ENCODE measurements around the gene FCRL6.

FCRL6 gene

GRCh38 chr1:159799446-159799985 lies 2.6 kb upstream of the FCRL6 start:
- no peak overlapping the region for H3K27ac ChIP-seq (ENCODE audit: low read depth, low read length)
- H2AFZ ChIP-seq (ENCODE audit: low read depth, low read length, severe bottlenecking) = no peak overlapping the region
- no peaks in the 10 kb centered on the region for H3K9me3 ChIP-seq (ENCODE audit: insufficient read depth, low read length)
- H3K4me2 ChIP-seq (ENCODE audit: low read depth, low read length, poor library complexity, severe bottlenecking) = no peak overlapping the region
- no peaks in the 10 kb centered on the region for H3K79me2 ChIP-seq (ENCODE audit: insufficient read depth, low read length)
- H3F3A ChIP-seq (ENCODE audit: insufficient read depth) = no peaks in the 10 kb centered on the region
- H3K9me2 ChIP-seq (replicated peaks; ENCODE audit: insufficient read depth, low read length) = no peaks in the 10 kb centered on the region
- H3K27me3 ChIP-seq (ENCODE audit: low read length) = no peaks in the 10 kb centered on the region
- TF ChIP-seq CTCF (IDR thresholded peaks at IDR 0.05; ENCODE audit: insufficient read depth, low read length, poor library complexity, severe bottlenecking) (no peak), EZH2phosphoT487 (conservative IDR thresholded peaks at IDR 0.05; ENCODE audit: low read length) (no peak)
- no peaks in the 10 kb centered on the region for H3K36me3 ChIP-seq (ENCODE audit: low read length)
- no peaks in the 10 kb centered on the region for H4K20me1 ChIP-seq (ENCODE audit: low read depth, low read length)
- no peak overlapping the region for H3K9ac ChIP-seq (ENCODE audit: low read length)
- no peak overlapping the region for H3K4me3 ChIP-seq (ENCODE audit: insufficient read depth, low read length, poor library complexity, severe bottlenecking)

GRCh38 chr1:159800177-159800930 lies 1.8 kb upstream of the FCRL6 start:
- H3K27me3 ChIP-seq (ENCODE audit: low read length) = no peaks in the 10 kb centered on the region
- H3K36me3 ChIP-seq (ENCODE audit: low read length) = no peaks in the 10 kb centered on the region
- no peak overlapping the region for H3K27ac ChIP-seq (ENCODE audit: low read depth, low read length)
- no peak overlapping the region for H3K4me3 ChIP-seq (ENCODE audit: insufficient read depth, low read length, poor library complexity, severe bottlenecking)
- H4K20me1 ChIP-seq (ENCODE audit: low read depth, low read length) = no peaks in the 10 kb centered on the region
- TF ChIP-seq EZH2phosphoT487 (conservative IDR thresholded peaks at IDR 0.05; ENCODE audit: low read length) = no peak
- no peak for TF ChIP-seq CTCF (IDR thresholded peaks at IDR 0.05; ENCODE audit: insufficient read depth, low read length, poor library complexity, severe bottlenecking)
- no peak overlapping the region for H2AFZ ChIP-seq (ENCODE audit: low read depth, low read length, severe bottlenecking)
- no peaks in the 10 kb centered on the region for H3K79me2 ChIP-seq (ENCODE audit: insufficient read depth, low read length)
- no peak overlapping the region for H3K4me2 ChIP-seq (ENCODE audit: low read depth, low read length, poor library complexity, severe bottlenecking)
- H3K9ac ChIP-seq (ENCODE audit: low read length) = no peak overlapping the region
- H3K9me2 ChIP-seq (replicated peaks; ENCODE audit: insufficient read depth, low read length) = no peaks in the 10 kb centered on the region
- H3F3A ChIP-seq (ENCODE audit: insufficient read depth) = no peaks in the 10 kb centered on the region
- H3K9me3 ChIP-seq (ENCODE audit: insufficient read depth, low read length) = no peaks in the 10 kb centered on the region

GRCh38 chr1:159803956-159804689 lies 2.0 kb downstream of the FCRL6 start:
- no peaks in the 10 kb centered on the region for H3K27me3 ChIP-seq (ENCODE audit: low read length)
- no peaks in the 10 kb centered on the region for H3K79me2 ChIP-seq (ENCODE audit: insufficient read depth, low read length)
- H3K36me3 ChIP-seq (ENCODE audit: low read length) = no peaks in the 10 kb centered on the region
- H3K27ac ChIP-seq (ENCODE audit: low read depth, low read length) = no peak overlapping the region
- no peaks in the 10 kb centered on the region for H3K9me2 ChIP-seq (replicated peaks; ENCODE audit: insufficient read depth, low read length)
- no peak overlapping the region for H3K9ac ChIP-seq (ENCODE audit: low read length)
- no peak overlapping the region for H3K4me2 ChIP-seq (ENCODE audit: low read depth, low read length, poor library complexity, severe bottlenecking)
- no peak for TF ChIP-seq CTCF (IDR thresholded peaks at IDR 0.05; ENCODE audit: insufficient read depth, low read length, poor library complexity, severe bottlenecking)
- no peak for TF ChIP-seq EZH2phosphoT487 (conservative IDR thresholded peaks at IDR 0.05; ENCODE audit: low read length)
- H3K4me3 ChIP-seq (ENCODE audit: insufficient read depth, low read length, poor library complexity, severe bottlenecking) = no peak overlapping the region
- no peak overlapping the region for H2AFZ ChIP-seq (ENCODE audit: low read depth, low read length, severe bottlenecking)
- no peaks in the 10 kb centered on the region for H3K9me3 ChIP-seq (ENCODE audit: insufficient read depth, low read length)
- no peaks in the 10 kb centered on the region for H3F3A ChIP-seq (ENCODE audit: insufficient read depth)
- H4K20me1 ChIP-seq (ENCODE audit: low read depth, low read length) = no peaks in the 10 kb centered on the region
